ENCODE measurements around the gene ASB6.
"Not testable (repeated sequence)": the region's sequence is repeated elsewhere in the genome, so short reads cannot be mapped to it uniquely, and the experiment has no call there.

The ASB6 gene

GRCh38 chr9:129667378-129667777 lies 25.4 kb upstream of the ASB6 start:
- no peak for ATAC-seq

- no peak for ATAC-seq
Measured at GRCh38 chr9:129666575-129666974, 24.6 kb upstream of the ASB6 start.

- no peak for ATAC-seq
Measured at GRCh38 chr9:129665814-129666520, 24.0 kb upstream of the ASB6 start.

- ATAC-seq: peak in 1 of 2 donors; percentile 58
Measured at GRCh38 chr9:129665389-129665775, 23.4 kb upstream of the ASB6 start, which contains the start of gene PRRX2. Gene PRRX2, plus strand, starts transcription at chr9:129665647. Its CDS starts 221 bp downstream, at chr9:129665868.

GRCh38 chr9:129664746-129665388 lies 22.9 kb upstream of the ASB6 start:
- ATAC-seq: peak in 1 of 2 donors; percentile 47

GRCh38 chr9:129662239-129662638 lies 20.3 kb upstream of the ASB6 start:
- ATAC-seq: not testable (repeated sequence)

- no peak for ATAC-seq
Measured at GRCh38 chr9:129661029-129661428, 19.1 kb upstream of the ASB6 start.

- peak in 1 of 2 donors; percentile 58 for ATAC-seq
Measured at GRCh38 chr9:129656795-129657390, 14.9 kb upstream of the ASB6 start.

- no peak for ATAC-seq
Measured at GRCh38 chr9:129655696-129656095, 13.7 kb upstream of the ASB6 start.

GRCh38 chr9:129655154-129655553 lies 13.2 kb upstream of the ASB6 start:
- no peak for ATAC-seq

- no peak for ATAC-seq
Measured at GRCh38 chr9:129654554-129655040, 12.6 kb upstream of the ASB6 start.

GRCh38 chr9:129653823-129654553 lies 12.0 kb upstream of the ASB6 start:
- ATAC-seq: no peak

GRCh38 chr9:129650680-129651235 lies 8.8 kb upstream of the ASB6 start:
- no peak for ATAC-seq

- no peak for ATAC-seq
Measured at GRCh38 chr9:129649726-129650679, 8.1 kb upstream of the ASB6 start.

- no peak for ATAC-seq
Measured at GRCh38 chr9:129648764-129649115, 6.8 kb upstream of the ASB6 start.

- no peak for ATAC-seq
Measured at GRCh38 chr9:129648092-129648763, 6.3 kb upstream of the ASB6 start.

GRCh38 chr9:129647635-129648034 lies 5.7 kb upstream of the ASB6 start:
- ATAC-seq: no peak

- ATAC-seq: no peak
Measured at GRCh38 chr9:129646654-129647053, 4.7 kb upstream of the ASB6 start.

GRCh38 chr9:129646252-129646651 lies 4.3 kb upstream of the ASB6 start:
- no peak for ATAC-seq

GRCh38 chr9:129644902-129645301 lies 3.0 kb upstream of the ASB6 start:
- no peak for ATAC-seq

- ATAC-seq: no peak
Measured at GRCh38 chr9:129644365-129644764, 2.4 kb upstream of the ASB6 start.
